HG03159 (cell line): ENCODE results near the gene CAP2.

Experiments used
- ATAC-seq: cut with Tn5 transposase; IDR thresholded peaks from one replicate; pipeline ENCODE4 v1.9.1; 2021; ENCODE audit warnings: mild to moderate bottlenecking, moderate library complexity; ENCODE audit not compliant: unreplicated experiment

Gene CAP2, protein sequence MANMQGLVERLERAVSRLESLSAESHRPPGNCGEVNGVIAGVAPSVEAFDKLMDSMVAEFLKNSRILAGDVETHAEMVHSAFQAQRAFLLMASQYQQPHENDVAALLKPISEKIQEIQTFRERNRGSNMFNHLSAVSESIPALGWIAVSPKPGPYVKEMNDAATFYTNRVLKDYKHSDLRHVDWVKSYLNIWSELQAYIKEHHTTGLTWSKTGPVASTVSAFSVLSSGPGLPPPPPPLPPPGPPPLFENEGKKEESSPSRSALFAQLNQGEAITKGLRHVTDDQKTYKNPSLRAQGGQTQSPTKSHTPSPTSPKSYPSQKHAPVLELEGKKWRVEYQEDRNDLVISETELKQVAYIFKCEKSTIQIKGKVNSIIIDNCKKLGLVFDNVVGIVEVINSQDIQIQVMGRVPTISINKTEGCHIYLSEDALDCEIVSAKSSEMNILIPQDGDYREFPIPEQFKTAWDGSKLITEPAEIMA

DNA sequence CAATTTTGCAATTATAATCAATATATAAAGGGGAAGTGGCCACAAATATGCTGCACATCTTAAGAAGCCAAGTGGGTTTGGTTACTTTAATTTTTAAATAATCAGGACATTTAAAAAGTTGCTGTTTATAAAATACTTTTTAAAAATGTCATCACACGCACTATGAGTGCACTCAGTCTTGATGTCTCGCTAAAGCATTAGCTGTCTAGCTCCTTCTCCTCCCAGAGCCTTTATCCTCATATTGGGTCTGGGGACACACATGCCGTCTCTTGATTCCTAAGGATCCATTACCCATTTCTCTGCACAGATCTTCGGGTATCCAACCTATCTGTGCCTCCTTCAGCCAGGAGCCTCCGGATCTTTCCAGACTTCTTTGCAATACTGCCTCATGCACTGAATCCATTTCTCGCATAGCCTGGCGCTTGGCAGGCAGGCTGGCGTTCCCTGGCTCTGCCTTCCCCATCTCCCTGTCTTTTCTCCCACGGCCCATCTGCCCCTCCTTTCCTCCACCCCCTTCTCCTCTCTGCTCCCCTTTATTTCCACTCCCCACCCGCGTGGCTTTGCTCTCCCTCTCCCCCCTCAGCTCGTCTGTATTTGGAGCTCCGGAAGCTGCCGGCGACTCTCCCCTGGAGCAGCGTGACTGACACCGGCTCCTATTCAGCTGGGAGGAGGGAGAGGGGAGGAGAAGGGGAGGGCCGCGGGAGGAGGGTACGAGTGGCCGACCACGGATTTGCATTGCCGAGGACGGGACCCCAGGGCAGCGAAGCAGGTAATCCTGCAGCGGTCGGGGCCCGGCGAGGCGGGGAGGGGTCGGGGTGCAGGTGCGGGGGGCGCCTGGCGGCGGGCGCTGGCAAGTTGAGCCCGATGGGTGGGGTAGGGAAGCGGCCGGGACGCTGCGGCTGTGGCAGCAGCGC, at the start of gene CAP2:
CAP2 (plus strand) TSS at position 618 of the 914 bp plus-strand sequence. CDS start 27,961 bp downstream, outside the sequence.
- ATAC-seq = no peak

DNA sequence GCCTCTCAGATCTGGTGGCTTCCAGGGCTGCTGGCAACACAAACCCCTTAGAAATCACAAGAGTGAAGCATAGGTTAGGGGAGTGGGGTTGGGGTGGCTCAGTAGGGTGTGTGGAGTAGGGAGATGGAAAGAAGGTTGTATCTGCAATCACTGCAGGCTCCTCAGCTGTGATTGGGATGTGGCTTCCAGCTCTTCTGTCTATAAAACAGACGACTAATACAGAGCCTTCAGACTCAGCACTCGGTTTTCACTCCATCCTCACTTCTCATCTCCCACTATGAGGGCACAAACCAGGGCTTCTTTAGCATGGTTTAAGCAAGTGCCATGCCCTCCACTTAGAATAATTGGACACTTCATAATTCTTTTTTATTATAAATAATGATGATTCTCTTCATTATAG, 46.4 kb upstream of the CAP2 start:
- no peak for ATAC-seq

DNA sequence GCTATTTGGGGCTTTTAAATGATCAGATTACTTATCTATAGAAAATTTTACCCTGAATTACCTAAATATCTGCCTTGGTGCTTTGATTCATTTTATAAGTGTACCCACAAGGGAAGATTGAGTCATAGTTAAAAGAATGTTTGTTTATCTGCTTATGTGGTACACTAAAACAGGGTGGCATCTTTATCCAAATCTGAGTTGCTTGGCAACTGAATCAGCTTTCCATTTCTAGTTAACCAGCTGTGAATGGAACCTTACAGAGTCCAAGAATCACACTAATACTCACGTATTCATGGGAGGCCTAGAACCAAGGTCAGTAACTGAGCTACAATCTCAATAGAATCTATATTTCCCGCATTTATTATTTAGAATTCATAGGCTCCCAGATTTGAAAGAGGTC, 44.0 kb upstream of the CAP2 start:
- ATAC-seq = no peak

DNA sequence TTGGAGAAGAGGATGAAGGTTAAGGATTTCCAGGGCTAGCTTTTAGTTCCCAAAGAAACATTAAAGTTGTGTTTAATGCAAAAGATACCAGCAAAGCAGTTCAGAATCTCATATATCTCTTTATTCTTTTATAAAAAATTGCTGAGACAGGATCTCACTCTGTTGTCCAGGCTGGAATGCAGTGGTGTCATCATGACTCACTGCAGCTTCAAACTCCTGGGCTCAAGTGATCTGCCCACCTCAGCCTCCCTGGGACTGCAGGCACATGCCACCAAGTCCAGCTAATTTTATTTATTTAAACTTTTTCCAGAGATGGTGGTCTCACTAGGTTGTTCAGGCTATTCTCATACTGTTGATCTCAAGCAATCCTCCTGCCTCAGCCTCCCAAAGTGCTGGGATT, 41.1 kb upstream of the CAP2 start:
- no peak for ATAC-seq

DNA sequence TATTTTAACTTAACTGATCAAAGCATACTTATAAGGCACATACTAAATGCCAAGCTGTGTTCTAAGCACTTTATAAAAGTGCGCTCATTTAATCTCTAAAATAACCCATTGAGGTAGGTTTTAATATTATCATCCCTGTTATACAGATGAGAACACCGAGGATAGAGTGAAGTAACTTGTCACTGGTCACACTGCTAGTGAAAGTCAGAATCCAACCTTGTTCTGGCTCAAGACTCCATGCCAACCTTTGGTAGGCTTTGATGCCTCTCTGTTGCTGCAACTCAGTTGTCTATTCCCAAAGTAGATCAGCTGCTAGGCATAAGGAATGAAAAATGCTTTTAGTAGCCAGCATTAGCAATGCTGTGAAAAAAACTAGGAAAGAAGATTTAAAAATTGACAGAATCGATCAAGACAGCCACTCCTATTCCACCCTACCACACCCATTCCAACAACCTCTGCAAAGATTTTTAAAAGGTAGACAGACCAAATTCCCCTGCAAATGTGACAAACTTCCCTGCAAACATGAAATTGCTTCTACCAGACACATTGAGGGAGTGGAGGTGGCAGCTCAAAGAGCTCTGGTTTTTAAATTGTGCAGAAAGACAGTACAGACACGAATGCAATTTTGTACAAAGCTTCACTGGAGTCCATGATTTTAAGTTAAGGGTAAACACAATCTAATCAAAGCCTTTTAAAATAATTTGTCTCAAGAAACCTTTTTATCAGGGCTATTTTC, 39.8 kb upstream of the CAP2 start:
- ATAC-seq = no peak

DNA sequence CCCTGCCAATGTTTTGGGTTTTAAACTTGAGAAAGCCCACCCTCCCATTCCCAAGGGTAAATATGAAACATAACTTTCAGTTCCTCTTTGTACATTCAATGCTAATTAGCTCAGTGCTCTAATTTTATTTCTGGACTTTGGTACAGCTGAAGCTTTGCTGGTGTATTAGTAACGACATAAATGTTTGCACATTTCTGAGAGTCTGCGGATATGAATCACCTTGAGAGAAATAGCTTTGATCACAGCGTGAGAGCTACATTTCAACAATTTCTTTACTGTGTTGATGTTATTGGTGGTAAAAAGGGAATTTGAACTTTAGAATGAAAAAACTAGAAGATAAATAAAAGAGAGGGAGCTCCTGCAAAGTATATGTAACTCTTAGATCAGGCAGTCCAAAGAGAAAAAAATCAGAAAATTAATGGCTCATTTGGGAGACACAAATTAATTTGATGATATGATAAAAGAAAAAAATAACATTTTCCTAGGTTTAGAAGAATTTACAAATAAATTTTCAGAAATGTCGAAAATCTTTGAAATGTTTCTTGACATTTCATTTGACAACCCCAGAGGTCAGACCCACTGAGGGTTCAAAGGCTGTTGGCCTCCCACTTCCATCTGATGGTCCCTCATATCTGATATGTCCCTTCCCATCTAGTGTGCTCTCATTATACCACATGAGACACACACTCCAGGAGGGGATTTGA, 38.5 kb upstream of the CAP2 start:
- no peak for ATAC-seq

DNA sequence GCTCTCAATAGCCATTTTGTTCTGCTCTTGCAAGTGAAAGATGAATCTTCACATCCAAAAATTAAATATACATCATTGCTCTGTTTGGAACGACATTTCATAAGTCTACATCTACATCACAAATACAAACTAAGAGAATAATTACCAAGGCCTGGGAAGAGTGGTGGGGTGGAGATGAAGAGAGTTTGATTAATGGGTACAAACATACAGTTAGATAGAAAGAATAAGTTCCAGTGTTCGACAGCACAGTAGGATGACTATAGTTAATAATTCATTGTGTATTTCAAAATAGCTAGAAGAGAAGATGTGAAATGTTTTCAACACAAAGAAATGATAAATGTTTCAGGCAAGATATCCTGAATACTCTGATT, 38.0 kb upstream of the CAP2 start:
- no peak for ATAC-seq

DNA sequence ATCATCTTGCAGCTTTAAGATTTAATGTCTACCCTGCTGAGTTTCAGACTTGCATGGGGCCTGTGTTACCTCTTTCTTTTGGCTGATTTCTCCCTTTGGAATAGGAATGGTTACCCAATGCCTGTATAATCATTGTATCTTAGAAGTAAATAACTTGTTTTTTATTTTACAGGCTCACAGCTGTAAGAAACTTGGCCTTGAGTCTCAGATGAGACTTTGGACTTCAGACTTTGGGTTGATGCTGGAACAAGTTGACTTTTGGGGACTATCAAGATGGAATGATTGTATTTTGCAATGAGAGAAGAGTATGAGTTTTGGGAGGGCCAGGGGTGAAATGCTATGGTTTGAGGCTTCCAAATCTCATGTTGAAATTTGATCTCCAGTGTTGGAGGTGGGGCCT, 34.9 kb upstream of the CAP2 start:
- ATAC-seq = no peak

DNA sequence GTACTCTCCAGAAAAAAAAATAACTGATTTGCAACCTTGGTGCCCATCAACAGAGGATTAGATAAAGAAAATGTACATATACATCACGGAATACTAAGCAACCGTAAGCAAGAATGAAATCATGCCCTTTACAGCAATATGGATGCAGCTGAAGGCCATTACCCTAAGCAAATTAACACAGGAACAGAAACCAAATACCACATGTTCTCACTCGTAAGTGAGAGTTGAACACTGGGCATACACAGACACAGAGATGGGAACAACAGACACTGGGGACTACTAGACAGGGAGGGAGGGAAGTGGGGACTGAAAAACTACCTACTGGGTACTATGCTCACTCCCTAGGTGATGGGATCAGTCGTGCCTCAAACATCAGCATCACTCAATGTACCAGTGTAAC, 32.8 kb upstream of the CAP2 start:
- ATAC-seq = no peak

DNA sequence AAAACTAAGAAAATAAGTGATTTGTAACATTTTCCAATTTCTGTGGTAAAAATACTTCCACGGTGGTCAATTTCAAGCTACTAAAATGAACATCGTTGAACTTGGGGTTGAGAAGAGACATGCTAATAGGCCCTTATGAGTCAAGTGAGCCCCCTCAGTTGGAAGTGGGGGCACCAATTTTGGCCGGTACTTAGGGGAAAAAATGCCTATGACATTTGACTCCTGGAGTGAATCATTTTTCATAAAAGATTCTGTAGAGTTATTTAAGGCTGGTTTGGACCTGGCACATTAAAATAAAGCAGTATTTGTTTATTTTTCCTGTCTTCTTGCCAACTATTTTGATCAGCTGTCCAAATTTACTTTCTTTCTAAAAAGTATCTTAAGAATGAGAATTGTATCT, 32.4 kb upstream of the CAP2 start:
- no peak for ATAC-seq

DNA sequence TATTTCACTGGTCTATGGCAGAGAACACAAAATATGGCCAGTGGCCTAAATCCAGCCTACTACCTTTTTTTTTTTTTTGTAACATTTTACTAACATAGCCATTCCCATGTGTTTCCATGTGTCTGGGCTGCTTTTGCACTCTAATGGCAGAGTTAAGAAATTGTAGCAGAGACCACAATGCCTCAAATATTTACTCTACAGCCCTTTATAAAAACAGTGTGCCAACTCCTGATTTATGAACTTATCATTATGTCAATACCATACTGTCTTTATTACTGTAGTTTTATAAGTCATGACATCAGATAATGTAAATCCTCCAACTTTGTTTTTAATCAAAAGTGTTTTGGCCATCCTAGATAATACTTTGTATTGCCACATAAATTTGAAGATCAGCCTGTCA, 27.4 kb upstream of the CAP2 start:
- ATAC-seq = no peak

DNA sequence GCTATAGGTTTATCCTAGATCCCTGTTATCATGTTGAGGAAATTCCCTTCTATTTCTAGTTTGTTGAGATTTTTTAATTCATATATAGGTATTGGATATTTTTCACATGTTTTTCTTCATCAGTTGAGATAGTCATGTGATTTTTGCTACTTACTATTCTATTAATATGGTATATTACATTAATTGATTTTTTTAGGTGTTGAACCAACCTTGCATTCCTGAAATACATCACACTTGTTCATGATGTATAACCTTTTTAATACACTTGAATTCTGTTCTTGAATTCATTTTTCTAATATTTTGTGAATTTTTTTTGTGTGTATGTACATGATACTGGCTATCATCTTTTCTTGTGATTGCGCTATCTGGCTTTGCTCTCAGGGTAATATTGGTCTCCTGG, 25.5 kb upstream of the CAP2 start:
- ATAC-seq = no peak

DNA sequence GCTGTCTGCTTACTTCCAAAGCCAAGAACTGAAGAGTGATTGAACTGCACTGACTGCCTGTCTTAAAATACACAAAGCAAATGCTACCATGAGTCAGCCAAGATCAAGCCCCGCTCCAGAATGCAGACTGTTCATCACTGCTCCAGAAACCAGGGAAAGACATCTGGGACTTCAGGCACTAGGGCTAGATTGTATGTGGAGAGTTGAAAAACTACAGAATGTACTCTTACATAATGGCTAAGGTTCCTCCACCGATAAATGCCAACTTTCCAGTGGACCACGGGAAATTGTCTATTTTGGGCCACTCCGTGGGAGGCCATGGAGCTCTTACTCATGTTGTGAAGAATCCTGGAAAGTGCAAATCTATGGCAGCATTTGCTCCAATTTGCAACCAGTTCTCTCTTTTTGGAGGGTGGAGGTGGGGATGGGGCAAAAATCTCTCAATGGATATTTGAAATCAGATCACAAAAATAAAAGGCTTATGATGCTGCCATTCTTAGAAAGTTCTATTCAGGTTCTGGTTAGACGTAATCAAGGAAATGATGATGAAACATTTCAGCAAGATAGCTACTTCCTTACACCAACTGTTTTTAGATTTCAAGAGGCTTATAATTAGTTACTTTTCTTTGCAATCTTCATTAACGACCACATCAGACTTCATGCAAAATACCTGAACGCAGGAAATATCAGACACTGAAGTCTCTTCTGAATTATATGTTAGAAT, 11.8 kb upstream of the CAP2 start:
- no peak for ATAC-seq

DNA sequence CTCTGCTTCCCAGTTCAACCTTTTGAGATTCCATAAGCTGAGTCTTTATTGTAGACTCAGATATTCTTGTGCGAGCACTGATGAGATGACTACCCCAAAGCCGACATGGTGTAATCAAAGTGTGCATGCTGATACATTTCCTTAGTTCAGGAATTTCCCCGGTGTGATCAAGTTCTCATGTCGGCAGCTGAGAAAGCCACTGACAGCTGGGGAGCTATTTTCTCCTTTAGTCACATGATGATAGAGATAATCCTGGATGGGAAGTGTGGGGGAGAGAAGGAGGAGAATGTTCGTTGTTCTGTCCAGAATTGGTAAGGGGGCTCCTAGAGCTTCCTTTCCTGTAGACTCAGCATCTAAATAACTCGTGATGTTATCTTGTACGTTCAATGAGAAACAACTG, 7.7 kb upstream of the CAP2 start:
- ATAC-seq = no peak

DNA sequence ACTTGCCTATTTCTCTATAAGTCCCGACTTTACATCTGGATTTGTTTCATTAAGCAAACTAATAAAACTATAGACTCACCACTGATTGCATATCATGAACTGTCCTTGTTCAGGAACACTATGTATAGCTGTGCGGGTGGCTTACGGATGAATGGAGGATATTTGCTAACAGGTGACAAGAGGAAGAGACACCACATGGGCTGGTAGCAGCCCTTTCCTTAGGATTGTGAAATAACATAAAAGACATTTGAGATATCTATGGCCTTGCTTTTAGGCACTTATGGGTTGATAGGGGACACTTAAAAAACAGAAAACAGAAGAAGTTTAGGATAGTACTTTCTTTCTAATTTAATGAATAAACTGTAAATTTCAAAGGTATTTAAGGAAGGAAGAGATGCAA, 5.0 kb upstream of the CAP2 start:
- no peak for ATAC-seq

DNA sequence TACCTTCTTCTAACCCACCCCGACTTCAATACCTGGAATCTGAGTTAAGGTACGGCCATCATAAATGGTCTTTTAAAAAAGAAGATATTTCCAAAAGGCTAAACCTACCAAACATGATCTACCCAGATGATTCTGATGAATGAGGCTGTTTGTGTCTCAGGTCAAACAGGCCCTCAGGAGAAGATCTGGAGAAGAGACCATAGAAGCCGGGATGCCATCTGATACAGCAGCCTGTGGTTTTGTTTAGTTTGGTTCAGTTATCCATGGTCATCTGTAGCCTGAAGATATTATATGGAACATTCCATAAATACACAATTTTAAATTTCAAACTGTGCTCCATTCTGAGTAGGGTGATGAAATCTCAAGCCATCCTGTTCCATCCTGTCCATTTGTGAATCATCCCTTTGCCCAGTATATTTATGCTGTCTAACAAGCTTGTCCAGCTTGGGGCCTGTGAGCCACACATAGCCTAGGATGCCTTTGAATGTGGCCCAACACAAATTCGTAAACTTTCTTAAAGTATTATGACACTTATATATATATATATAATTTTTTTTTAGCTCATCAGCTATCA, 4.0 kb upstream of the CAP2 start:
- ATAC-seq = no peak

DNA sequence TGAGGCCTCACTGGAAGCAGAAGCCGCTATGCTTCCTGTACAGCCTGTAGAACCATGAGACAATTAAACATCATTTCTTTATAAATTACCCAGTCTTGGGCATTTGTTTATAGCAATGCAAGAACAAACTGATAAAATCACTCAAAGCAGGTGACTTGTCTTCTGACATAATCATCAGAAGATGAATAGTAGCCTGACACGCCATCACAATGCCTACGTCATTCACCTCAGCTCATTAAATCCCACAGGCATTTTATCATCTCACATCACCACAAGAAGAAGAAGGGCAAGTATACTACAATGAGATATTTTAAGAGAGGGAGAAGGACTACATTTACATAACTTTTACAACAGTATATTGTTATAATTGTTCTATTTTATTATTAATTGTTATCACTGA, 3.1 kb upstream of the CAP2 start:
- ATAC-seq = no peak

DNA sequence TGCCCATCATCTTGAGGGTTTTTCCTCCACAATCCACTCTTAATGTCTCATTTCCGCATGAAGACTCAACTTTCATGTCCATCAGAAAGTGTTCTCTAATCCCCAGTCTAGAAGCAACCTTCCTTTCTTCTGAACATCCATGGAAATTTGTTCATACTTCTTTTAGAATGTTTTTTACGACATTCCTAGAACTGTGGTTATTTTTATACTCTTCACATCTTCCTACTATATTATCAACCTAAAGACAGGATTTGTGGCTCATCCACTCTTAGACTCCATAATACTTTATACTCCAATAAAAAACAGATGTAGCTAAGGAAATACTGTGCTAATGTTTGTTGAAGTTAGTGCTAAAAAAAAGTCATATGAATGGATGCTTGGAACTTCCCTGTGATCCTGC, 1.4 kb upstream of the CAP2 start:
- no peak for ATAC-seq

DNA sequence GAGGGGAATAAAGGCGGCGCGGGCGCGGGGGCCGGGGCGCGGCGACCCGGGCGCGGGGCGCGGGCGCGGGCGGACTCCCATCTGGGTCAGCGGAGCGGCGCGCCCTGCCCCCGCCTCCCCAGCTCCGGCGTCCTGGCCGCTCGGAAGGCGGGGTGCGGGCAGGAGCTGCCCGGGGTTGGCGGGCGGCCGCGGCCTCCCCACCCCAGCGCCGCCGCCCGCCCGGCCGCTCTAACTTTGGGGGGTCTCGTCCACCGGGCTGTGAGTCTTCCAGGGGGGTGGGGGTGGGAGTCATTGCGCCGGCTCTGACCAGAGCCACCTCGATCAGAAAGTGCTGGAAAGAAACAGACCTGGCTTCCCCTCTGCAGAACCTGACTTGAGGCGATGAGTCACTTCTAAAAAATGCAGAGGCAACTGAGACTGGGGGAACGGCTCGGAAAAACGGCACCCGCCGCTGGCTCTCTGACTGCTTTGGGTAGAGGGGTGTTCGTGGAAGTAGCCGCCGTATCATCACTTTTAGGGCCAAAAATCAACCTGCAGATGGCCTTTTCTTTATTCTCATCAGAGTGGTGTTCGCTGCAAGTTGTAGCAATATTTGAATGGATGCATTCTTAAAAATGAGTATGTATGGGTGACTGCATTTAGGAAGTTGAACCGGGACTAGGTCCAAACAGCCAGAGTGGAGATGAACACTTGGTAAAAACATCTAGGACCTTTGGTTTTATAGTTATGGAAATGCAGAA, 667 bp downstream of the CAP2 start:
- ATAC-seq = no peak
